GM12801 (cell line): ENCODE results near the gene DNASE2.

Experiments
- CTCF ChIP-seq: IDR thresholded peaks from one replicate; pipeline ENCODE4 v1.5.1; 2011; ENCODE audit warnings: control low read depth; ENCODE audit not compliant: insufficient read length; ENCODE audit errors: extremely low read depth

Gene DNASE2, protein sequence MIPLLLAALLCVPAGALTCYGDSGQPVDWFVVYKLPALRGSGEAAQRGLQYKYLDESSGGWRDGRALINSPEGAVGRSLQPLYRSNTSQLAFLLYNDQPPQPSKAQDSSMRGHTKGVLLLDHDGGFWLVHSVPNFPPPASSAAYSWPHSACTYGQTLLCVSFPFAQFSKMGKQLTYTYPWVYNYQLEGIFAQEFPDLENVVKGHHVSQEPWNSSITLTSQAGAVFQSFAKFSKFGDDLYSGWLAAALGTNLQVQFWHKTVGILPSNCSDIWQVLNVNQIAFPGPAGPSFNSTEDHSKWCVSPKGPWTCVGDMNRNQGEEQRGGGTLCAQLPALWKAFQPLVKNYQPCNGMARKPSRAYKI

GRCh38 chr19:12881172-12881808 lies at the start of gene DNASE2:
DNASE2 (minus strand) TSS chr19:12881449; CDS start chr19:12881375, 74 bp downstream.
- no peak for TF ChIP-seq CTCF

GRCh38 chr19:12930002-12930645 lies 48.9 kb upstream of the DNASE2 start:
- no peak for TF ChIP-seq CTCF

- no peak for TF ChIP-seq CTCF
Measured at GRCh38 chr19:12924621-12925310, 43.5 kb upstream of the DNASE2 start.

DNA sequence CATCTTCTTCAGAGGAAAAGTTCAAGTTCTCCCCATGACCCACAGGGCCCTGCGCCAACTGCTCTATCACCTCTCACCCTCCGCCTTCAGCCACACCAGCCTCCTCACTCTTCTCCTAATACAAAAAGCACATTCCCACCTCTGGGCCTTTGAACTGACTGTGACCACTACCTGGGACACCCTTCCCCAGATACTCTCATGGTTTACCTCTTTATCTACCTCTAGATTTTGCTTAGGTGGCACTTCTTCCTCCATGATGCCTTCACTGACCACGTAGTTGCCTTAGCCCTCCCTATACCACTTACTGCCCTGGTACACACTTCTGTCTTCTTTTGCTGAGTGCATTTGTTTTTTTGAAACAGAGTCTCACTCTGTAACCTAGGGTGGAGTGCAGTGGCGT lies 41.7 kb upstream of the DNASE2 start:
- TF ChIP-seq CTCF, result no peak

- no peak for TF ChIP-seq CTCF
Measured at GRCh38 chr19:12921047-12921446, 39.8 kb upstream of the DNASE2 start.

- TF ChIP-seq CTCF, result no peak
Measured at GRCh38 chr19:12918253-12918652, 37.0 kb upstream of the DNASE2 start.

- TF ChIP-seq CTCF, result no peak
Measured at GRCh38 chr19:12913851-12914690, 32.8 kb upstream of the DNASE2 start.
